ENCODE results near the gene PPP1R16B.

DNA sequence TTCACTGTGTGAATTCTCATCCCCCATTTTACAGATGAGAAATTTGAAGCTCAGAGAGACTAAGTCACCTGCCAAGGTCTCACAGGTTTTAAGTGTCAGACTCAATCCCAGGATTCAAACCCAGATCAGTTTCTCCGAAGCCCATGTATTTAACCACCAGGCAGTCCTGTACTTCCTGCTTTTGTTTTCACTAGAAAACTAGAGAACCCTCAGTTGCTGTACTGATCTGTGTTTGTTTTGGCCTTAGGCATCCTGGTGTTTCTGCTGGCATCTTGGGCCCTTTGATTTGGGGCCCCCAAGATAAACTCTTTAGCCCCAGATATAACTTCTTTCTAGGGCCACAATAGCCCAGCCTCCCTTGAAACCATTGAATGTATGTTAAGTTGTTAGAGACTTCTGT is 36.5 kb downstream of the PPP1R16B start:
- TF ChIP-seq, protein P1, sequence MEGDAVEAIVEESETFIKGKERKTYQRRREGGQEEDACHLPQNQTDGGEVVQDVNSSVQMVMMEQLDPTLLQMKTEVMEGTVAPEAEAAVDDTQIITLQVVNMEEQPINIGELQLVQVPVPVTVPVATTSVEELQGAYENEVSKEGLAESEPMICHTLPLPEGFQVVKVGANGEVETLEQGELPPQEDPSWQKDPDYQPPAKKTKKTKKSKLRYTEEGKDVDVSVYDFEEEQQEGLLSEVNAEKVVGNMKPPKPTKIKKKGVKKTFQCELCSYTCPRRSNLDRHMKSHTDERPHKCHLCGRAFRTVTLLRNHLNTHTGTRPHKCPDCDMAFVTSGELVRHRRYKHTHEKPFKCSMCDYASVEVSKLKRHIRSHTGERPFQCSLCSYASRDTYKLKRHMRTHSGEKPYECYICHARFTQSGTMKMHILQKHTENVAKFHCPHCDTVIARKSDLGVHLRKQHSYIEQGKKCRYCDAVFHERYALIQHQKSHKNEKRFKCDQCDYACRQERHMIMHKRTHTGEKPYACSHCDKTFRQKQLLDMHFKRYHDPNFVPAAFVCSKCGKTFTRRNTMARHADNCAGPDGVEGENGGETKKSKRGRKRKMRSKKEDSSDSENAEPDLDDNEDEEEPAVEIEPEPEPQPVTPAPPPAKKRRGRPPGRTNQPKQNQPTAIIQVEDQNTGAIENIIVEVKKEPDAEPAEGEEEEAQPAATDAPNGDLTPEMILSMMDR (IDR thresholded peaks at IDR 0.05): no peak
- TF ChIP-seq POLR2AphosphoS5 (IDR thresholded peaks at IDR 0.05; ENCODE audit: insufficient read depth in 1 of 2, low read depth in 1 of 2): no peak

Data from vagina (tissue), 2 donors.